GM21390 (cell line): ENCODE results near the gene ARRB2.
"Not testable (repeated sequence)": the region's sequence is repeated elsewhere in the genome, so short reads cannot be mapped to it uniquely, and the experiment has no call there.

Experiments used
- ATAC-seq: cut with Tn5 transposase; IDR thresholded peaks from one replicate; pipeline ENCODE4 v1.9.1; 2021; ENCODE audit not compliant: unreplicated experiment

The ARRB2 gene

DNA sequence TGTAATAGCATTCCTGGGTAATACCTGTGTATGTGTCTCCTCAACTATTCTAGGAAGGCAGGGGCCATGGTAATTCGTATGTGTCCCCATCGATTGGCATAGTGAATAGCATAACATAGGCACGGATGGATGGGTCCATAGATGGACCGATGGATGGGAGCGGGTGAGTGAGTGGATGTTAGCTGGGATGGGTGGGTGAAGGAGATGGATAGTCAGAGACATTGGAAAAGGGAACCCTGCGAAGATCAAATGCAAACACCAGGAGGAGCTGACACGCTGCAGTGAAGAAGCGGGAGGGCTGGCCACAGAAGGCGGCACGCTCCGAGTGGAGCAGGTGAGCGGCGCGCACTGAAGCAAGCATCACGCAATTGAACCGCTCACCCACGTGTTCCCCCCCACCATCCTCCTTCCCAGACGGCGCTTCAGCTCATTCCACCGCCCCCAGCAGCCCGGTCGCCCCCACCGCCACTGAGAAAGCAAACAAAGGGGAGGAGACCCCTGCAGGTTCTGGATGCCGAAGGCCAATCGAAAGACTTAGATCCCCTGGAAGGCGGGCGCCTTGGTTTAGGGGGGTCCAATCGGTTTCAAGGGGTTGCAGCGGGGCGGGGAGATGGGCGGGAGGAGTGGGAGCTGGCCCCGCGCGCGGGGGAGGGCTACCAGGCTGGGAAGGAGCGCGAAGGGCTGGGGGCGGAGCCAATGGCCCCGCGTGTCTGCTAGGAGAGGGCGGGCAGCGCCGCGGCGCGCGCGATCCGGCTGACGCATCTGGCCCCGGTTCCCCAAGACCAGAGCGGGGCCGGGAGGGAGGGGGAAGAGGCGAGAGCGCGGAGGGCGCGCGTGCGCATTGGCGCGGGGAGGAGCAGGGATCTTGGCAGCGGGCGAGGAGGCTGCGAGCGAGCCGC lies at the start of gene ARRB2:
TSS of gene ARRB2 (plus strand) at position 839 of the 899 bp plus-strand sequence. CDS start 90 bp downstream, outside the sequence.
- ATAC-seq: peak; percentile 81

DNA sequence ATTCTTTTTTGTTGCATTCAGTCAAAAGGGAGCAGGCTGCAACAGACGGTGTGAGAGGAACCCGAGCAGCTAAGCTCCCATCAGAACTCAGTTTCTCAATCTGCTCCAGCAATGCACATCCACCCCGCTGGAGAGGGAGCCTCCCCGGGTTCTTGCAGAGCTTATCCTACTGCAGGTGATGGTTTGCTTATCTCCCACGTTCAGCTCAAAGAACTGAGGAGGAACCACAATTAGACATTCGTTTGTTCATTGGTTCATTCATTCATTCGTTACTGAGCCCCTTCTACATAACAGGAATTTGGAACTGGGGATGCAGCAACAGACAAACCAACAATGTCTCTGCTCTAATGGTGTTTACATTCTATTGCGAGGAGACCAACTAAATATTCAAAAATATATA lies 46.7 kb upstream of the ARRB2 start:
- no peak for ATAC-seq

- no peak for ATAC-seq
Observed at GRCh38 chr17:4664230-4664629, 46.2 kb upstream of the ARRB2 start.

GRCh38 chr17:4665027-4665426 lies 45.4 kb upstream of the ARRB2 start:
- ATAC-seq: no peak

DNA sequence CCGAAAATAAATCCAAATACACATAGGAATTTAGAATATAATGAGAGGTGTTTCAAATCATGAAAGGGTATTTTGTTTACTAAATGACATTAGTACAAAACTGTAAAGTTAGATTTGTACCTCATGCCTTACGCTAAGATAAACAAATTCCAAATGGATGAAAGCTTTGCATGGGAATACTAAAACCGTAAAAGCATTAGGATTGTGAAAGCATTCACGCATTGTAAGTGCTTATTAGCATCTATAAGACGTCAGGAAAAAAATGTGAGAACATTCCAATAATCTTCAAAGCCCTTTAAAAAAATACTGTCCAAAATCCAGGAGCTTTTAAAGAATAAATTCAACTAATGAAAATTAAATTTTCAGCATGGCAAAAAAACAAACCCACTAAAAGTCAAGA lies 44.1 kb upstream of the ARRB2 start:
- ATAC-seq: no peak

GRCh38 chr17:4667166-4667565 lies 43.3 kb upstream of the ARRB2 start:
- no peak for ATAC-seq

GRCh38 chr17:4672055-4672630 lies 38.3 kb upstream of the ARRB2 start:
- ATAC-seq: no peak

DNA sequence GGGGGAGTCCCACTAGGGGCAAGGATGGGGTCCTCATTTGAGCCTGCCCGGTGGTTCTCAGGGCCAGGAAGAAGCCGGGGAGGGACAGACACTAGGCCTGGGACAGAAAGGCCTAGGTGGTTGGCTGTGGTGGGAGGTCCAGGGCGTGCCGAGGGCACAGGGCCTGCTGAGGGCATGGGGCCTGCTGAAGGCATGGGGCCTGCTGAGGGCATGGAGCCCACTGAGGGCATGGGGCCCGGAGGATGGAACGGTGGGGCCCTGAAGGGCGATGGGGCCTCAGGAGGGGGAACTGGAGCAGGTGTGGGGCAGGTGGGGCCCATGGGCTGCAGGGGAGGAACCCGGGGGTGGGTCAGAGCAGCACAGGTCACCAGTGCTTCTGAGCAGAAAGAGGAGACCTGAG lies 37.7 kb upstream of the ARRB2 start:
- no peak for ATAC-seq

DNA sequence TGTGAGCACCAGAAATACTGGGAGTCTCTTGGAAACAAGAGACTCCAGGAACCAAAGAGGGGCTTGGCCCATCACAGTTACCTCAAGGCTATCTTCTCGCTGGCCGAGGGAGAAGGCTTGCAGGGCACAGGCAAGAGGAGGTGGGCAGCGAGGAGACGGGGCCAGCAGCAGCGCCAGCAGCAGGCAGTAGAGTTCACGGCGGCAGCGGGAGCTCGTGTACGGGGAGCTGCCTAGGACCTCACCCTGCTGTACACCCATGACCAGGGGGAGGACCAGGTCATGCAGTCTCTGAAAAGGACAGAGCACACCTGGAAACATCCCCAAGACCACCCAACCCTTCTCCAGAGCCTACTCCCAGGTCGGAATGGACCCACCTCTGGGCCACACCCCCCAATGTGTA lies 37.3 kb upstream of the ARRB2 start:
- ATAC-seq: no peak

DNA sequence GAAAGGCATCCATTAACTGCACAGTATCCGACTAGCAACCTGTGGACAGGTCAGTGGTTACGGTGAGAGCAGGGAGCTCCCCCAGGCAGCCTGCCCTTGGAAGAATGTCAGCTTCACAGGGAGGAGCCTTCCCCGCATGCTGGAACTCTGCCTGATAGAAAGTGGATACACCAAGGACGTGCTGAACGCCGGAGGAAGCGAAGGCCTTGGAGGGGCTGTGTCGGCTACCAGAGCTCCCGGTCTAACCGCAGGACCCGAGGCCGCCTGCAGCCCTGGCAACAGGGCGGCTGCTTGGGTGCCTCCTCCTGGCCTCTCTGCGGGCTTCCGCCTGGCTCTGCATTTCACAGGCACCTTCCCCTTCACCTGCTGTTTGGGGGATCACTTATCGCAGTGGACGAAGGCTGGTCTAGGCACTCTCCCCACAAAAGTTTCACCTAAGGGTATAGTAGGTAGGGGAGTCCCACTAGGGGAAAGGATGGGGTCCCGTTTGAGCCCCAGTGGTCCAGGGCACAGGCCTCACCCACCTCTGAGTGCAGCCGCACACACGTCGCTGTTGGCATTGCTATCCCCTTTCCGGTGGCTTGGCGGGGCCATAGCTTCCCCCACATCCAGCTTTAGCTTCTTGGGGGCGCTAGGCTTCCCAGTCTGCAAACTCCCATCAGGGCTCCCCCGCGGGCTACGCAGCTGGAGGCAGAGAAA lies 36.3 kb upstream of the ARRB2 start:
- ATAC-seq: no peak

- no peak for ATAC-seq
Observed at GRCh38 chr17:4674685-4674998, 35.8 kb upstream of the ARRB2 start.

- ATAC-seq: no peak
Observed at GRCh38 chr17:4675791-4676190, 34.6 kb upstream of the ARRB2 start.

- no peak for ATAC-seq
Observed at GRCh38 chr17:4676791-4677190, 33.6 kb upstream of the ARRB2 start.

GRCh38 chr17:4678448-4679026 lies 31.9 kb upstream of the ARRB2 start:
- ATAC-seq: no peak

GRCh38 chr17:4679658-4680057 lies 30.8 kb upstream of the ARRB2 start:
- ATAC-seq: no peak

DNA sequence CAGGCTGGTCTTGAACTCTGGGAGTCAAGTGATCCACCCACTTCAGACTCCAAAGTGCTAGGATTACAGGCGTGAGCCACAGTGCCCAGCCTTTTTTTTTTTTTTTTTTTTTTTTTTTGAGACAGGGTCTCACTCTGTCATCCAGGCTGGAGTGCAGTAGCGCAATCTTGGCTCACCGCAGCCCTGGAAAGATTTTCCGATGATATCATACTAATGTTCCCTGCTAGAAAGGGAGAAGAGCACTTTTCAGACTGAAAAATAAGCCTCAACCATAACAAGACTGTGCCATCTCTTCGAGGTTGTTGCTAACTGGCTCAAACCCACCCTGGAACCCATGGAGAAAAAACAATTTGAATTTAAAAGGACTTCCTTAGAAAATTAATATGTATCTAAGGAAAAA lies 26.7 kb upstream of the ARRB2 start:
- not testable (repeated sequence) for ATAC-seq

DNA sequence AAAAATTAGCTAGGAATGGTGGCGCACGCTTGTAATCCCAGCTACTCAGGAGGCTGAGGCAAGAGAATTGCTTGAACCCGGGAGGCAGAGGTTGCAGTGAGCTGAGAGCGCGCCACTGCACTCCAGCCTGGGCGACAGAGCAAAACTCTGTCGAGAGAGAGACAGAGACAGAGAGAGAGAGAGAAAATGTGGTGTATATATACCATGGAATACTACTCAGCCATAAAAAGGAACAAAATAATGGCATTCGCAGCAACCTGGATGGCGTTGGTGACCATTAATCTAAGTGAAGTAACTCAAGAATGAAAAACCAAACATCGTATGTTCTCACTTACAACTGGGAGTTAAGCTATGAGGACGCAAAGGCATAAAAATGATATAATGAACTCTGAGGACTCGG lies 20.6 kb upstream of the ARRB2 start:
- ATAC-seq: not testable (repeated sequence)

- no peak for ATAC-seq
Observed at GRCh38 chr17:4690745-4691144, 19.7 kb upstream of the ARRB2 start.

DNA sequence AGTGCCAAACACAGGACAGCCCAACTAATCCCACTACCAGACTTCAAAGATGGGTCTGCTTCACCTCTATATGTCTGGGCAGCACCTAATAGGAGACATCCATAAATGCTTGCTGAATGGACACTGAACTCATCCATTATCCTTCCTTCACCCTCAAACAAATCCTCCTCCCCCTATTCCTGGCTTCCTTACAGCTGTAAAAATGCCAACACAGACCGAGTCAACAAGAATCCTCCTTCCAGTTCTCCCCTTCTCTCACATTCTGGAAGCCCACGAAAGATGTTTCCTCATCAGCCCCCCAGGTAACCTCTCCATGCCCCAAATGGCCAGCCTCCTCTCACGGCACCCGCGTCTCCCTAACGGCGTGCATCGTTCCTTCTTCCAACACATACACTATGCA lies 18.7 kb upstream of the ARRB2 start:
- no peak for ATAC-seq

DNA sequence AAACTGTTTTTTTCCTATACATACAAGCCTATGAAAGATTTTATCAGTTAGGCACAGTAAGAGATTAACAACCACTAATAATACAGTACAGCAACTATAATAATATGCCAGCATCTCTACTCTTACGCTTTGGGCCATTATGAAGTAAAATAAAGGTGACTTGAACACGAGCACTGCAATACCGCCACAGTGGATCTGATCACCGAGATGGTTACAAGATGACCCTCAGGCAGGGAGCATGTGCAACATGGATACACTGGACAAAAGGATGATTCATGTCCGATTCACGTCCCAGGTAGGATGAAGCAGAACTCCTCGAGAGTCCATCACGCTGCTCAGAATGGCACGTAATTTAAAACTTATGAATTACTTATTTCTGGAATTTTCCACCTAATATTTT lies 17.0 kb upstream of the ARRB2 start:
- no peak for ATAC-seq

GRCh38 chr17:4696437-4696805 lies 14.0 kb upstream of the ARRB2 start:
- no peak for ATAC-seq
